ENCODE results near the gene POMGNT1.
"Not testable (repeated sequence)": the region's sequence is repeated elsewhere in the genome, so short reads cannot be mapped to it uniquely, and the experiment has no call there.

Gene POMGNT1

DNA sequence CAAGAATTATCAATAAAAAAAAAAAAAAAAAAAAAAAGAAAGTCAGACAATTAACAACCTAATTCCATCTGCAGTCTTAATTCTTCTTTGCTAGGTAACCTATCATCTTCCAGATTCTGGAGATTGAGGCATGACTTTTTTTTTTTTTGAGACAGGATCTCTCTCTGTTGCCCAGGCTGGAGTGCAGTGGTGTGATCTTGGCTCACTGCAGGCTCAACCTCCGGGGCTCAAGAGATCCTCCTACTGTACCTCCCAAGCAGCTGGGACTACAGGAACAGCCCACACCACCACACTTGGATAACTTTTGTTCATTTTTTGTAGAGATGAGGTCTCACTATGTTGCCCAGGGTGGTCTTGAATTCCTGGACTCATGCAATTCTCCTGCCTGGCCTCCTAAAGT is 44.7 kb upstream of the POMGNT1 start:
- no peak overlapping the region for H3K4me3 ChIP-seq (ENCODE audit: low read depth, low read length)
- H3K27ac ChIP-seq, result no peak overlapping the region
- H3K27me3 ChIP-seq (replicated peaks), result no peaks in the 10 kb centered on the region
- no peak for DNase-seq
- no peaks in the 10 kb centered on the region for H3K36me3 ChIP-seq (replicated peaks)
- in situ Hi-C loops (cut with HindIII; ENCODE audit: low pct_ligation_motif_present, low sequenced_read_pairs), result no loop called here
- TF ChIP-seq, protein P1, sequence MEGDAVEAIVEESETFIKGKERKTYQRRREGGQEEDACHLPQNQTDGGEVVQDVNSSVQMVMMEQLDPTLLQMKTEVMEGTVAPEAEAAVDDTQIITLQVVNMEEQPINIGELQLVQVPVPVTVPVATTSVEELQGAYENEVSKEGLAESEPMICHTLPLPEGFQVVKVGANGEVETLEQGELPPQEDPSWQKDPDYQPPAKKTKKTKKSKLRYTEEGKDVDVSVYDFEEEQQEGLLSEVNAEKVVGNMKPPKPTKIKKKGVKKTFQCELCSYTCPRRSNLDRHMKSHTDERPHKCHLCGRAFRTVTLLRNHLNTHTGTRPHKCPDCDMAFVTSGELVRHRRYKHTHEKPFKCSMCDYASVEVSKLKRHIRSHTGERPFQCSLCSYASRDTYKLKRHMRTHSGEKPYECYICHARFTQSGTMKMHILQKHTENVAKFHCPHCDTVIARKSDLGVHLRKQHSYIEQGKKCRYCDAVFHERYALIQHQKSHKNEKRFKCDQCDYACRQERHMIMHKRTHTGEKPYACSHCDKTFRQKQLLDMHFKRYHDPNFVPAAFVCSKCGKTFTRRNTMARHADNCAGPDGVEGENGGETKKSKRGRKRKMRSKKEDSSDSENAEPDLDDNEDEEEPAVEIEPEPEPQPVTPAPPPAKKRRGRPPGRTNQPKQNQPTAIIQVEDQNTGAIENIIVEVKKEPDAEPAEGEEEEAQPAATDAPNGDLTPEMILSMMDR (IDR thresholded peaks at IDR 0.05; ENCODE audit: low read depth, low read length, missing control alignments), result no peak

DNA sequence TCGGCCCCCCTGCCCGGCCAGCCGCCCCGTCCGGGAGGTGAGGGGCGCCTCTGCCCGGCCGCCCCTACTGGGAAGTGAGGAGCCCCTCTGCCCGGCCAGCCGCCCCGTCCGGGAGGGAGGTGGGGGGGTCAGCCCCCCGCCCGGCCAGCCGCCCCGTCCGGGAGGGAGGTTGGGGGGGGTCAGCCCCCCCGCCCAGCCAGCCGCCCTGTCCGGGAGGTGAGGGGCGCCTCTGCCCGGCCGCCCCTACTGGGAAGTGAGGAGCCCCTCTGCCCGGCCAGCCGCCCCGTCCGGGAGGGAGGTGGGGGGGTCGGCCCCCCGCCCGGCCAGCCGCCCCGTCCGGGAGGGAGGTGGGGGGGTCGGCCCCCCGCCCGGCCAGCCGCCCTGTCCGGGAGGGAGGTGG is 43.5 kb upstream of the POMGNT1 start:
- H3K27ac ChIP-seq; H3K36me3 ChIP-seq (replicated peaks); DNase-seq; in situ Hi-C loops (cut with HindIII; ENCODE audit: low pct_ligation_motif_present, low sequenced_read_pairs); H3K4me3 ChIP-seq (ENCODE audit: low read depth, low read length); H3K27me3 ChIP-seq (replicated peaks): not testable (repeated sequence)

DNA sequence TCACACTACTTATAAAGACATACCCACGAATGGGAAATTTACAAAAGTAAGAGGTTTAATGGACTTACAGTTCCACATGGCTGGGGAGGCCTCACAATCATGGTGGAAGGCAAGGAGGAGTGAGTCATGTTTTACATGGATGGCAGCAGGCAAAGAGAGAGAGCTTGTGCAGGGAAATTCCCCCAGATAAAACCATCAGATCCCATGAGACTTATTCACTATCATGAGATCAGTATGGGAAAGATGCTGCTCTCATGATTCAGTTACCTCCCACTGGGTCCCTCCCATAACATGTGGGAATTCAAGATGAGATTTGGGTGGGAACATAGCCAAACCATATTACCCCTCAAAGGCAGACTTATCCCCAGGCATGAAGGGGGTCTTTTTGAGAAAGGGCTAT is 40.6 kb upstream of the POMGNT1 start:
- peak overlapping the region; percentile 72 for H3K27ac ChIP-seq
- H3K36me3 ChIP-seq (replicated peaks); H3K27me3 ChIP-seq (replicated peaks); H3K4me3 ChIP-seq (ENCODE audit: low read depth, low read length); in situ Hi-C loops (cut with HindIII; ENCODE audit: low pct_ligation_motif_present, low sequenced_read_pairs): not testable (repeated sequence)
- DNase-seq, result peak; percentile 91

DNA sequence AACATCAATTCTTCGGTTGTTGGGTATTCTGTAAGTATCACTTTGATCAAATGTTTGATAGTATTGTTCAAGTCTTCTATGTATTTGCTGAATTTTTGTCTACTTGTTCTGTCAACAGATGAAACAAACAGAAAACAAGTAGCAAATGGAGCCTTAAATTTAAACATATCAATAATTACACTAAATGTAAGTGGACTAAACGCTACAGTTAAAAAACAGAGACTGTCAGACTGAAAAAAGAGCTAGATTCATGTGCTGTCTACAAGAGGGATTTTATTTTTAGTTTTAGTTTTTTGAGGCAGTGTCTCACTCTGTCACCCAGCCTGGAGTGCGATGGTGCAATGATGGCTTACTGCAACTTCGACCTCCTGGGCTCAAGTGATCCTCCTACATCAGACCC is 38.6 kb upstream of the POMGNT1 start:
- TF ChIP-seq, protein P1 (IDR thresholded peaks at IDR 0.05; ENCODE audit: low read depth, low read length, missing control alignments), result no peak
- in situ Hi-C loops (cut with HindIII; ENCODE audit: low pct_ligation_motif_present, low sequenced_read_pairs), result no loop called here
- no peaks in the 10 kb centered on the region for H3K36me3 ChIP-seq (replicated peaks)
- no peak overlapping the region for H3K4me3 ChIP-seq (ENCODE audit: low read depth, low read length)
- no peak for DNase-seq
- H3K27ac ChIP-seq, result no peak overlapping the region
- no peaks in the 10 kb centered on the region for H3K27me3 ChIP-seq (replicated peaks)

DNA sequence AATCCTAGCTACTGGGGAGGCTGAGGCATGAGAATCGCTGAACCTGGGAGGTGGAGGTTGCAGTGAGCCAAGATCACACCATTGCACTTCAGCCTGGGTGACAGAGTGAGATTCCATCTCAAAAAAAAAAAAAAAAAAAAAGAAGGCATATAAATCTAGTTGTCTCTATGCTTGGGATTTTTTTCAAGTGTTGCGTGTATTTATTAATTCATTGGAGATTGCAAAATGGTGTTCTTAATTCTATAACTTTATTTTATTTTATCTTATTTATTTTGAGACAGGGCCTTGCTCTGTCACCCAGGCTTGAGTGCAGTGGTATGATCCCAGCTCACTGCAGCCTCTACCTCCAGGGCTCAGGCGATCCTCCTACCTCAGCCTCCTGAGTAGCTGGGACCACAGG is 33.0 kb upstream of the POMGNT1 start:
- H3K27me3 ChIP-seq (replicated peaks); in situ Hi-C loops (cut with HindIII; ENCODE audit: low pct_ligation_motif_present, low sequenced_read_pairs); H3K36me3 ChIP-seq (replicated peaks); DNase-seq; H3K4me3 ChIP-seq (ENCODE audit: low read depth, low read length); H3K27ac ChIP-seq: not testable (repeated sequence)

DNA sequence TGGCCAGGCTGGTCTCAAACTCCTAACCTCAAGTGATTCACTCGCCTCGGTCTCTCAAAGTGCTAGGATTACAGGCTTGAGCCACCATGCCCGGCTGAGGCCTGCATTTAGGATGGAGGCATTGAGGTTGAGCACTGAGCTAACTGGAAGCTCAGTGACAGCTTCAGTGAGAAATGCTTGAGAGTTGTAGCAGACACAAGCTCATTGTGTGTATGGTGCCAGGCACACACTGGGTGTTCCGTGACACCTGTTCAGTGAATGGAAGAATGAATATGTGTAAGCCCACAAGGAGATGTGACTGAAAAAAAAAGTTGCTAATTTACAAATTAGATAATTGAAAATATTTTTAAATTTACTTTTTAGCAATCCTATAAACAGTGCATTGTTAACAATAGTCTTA is 26.7 kb upstream of the POMGNT1 start:
- in situ Hi-C loops (cut with HindIII; ENCODE audit: low pct_ligation_motif_present, low sequenced_read_pairs), result no loop called here
- no peak for DNase-seq
- H3K4me3 ChIP-seq (ENCODE audit: low read depth, low read length), result no peak overlapping the region
- H3K27ac ChIP-seq, result no peak overlapping the region
- H3K36me3 ChIP-seq (replicated peaks), result no peaks in the 10 kb centered on the region
- H3K27me3 ChIP-seq (replicated peaks), result no peaks in the 10 kb centered on the region
- TF ChIP-seq, protein P1 (IDR thresholded peaks at IDR 0.05; ENCODE audit: low read depth, low read length, missing control alignments), result no peak

DNA sequence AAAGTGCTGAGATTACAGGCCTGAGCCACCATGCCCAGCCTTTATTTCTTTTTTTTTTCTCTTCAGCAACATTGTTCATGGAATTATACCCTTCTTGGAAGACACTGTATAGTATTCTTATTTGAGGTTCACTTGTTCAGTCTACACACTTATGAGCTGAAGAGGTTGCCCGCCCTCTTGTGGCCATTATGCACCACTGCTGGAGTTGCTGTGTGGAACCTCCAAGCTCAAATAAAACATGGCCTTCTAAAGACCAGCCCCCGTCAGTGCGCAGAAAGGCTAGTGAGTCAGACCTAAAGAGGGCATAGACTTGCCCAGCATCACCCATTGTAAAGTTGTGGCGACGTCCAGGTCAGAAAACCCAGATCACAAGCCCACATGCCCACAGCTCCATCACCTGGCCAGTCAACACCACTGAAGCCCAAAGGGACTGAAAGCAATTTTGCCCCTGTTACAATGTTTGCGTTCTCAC is 25.3 kb upstream of the POMGNT1 start:
- no peak overlapping the region for H3K27ac ChIP-seq
- no peaks in the 10 kb centered on the region for H3K36me3 ChIP-seq (replicated peaks)
- H3K4me3 ChIP-seq (ENCODE audit: low read depth, low read length), result no peak overlapping the region
- TF ChIP-seq, protein P1 (IDR thresholded peaks at IDR 0.05; ENCODE audit: low read depth, low read length, missing control alignments), result peak; percentile 94
- no peaks in the 10 kb centered on the region for H3K27me3 ChIP-seq (replicated peaks)
- DNase-seq, result peak; percentile 80
- in situ Hi-C loops (cut with HindIII; ENCODE audit: low pct_ligation_motif_present, low sequenced_read_pairs), result no loop called here

DNA sequence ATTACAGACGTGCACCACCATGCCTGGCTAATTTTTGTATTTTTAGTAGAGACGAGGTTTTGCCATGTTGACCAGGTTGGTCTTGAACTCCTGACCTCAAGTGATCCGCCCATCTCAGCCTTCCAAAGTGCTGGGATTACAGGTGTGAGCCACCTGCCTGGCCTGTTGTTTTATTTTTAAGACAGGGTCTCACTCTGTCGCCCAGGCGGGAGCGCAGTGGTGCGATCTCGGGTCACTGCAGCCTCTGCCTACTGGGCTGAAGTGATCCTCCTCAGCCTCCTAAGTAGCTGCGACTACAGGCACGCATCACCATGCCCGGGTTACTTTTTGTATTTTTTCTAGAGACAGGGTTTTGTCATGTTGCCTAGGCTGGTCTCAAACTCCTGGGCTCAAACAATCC is 24.8 kb upstream of the POMGNT1 start:
- H3K4me3 ChIP-seq (ENCODE audit: low read depth, low read length); DNase-seq; H3K36me3 ChIP-seq (replicated peaks); H3K27ac ChIP-seq; in situ Hi-C loops (cut with HindIII; ENCODE audit: low pct_ligation_motif_present, low sequenced_read_pairs); H3K27me3 ChIP-seq (replicated peaks): not testable (repeated sequence)
